GM12878 (cell line): ENCODE data around the gene ARHGEF7. TPM values are rescaled to one million over a fixed set of nuclear protein-coding genes. Genes with fewer than 3 reads are reported as not detected.

Source experiments
- ATAC-seq: fragments of 200-7000 bp; cut with Tn5 transposase; 3 replicates; pipeline ENCODE4 v1.9.1; 2020; ENCODE audit warnings: mild to moderate bottlenecking, moderate library complexity
- BruUV-seq: library from RNA; stranded (reverse); fragments of 400-500 nt; replicated peaks from 2 replicates; lab custom pipeline; 2021; lab: Mats Ljungman, UMichigan
- CTCF ChIA-PET: fragments of 300-600 bp; sonication (Branson Sonifier 250); formaldehyde crosslinking; extraction: SDS; loops from one replicate; lab custom pipeline; 2021; ENCODE audit warnings: inconsistent platforms; lab: Yijun Ruan, JAX
- POLR2A ChIA-PET: fragments of 350-600 bp; formaldehyde crosslinking; extraction: SDS; loops from one replicate; lab custom pipeline; 2021; ENCODE audit warnings: inconsistent platforms; lab: Charles Lee
- RAD21 ChIA-PET: fragments of 300-600 bp; sonication (Branson Sonifier 250); formaldehyde crosslinking; loops from one replicate; lab custom pipeline; 2023; ENCODE audit warnings: antibody characterized with exemption; ENCODE audit not compliant: unreplicated experiment; lab: Charles Lee
- SMC1A ChIA-PET: fragments of 300-600 bp; sonication (Branson Sonifier 250); formaldehyde crosslinking; loops from one replicate; lab custom pipeline; 2023; ENCODE audit not compliant: unreplicated experiment, uncharacterized antibody; lab: Charles Lee
- DNase-seq: peaks from one replicate; pipeline ENCODE4 v3.0.0-alpha.2; 2011; ENCODE audit warnings: low read depth, low spot score
- FAIRE-seq: peaks from 3 replicates; lab custom pipeline; 2011; peaks lifted over from hg19 to GRCh38; lab: Jason Lieb, UNC
- H2AFZ ChIP-seq: 2 replicates; pipeline ENCODE4 v1.6.0; 2011; ENCODE audit warnings: low read depth, low read length, control low read depth; ENCODE audit not compliant: control insufficient read depth
- H3K27ac ChIP-seq: 2 replicates; pipeline ENCODE4 v1.5.1; 2011; ENCODE audit warnings: control low read depth; ENCODE audit not compliant: control insufficient read depth, insufficient read depth
- H3K27me3 ChIP-seq, 2 experiments: replicated peaks in 1 of 2; 2 replicates each; pipeline versions ENCODE4 v1.6.0 to v1.6.1; 2011; ENCODE audit warnings: low read length in 1 of 2; ENCODE audit not compliant: control insufficient read depth in 2 of 2, insufficient read depth in 2 of 2
- H3K36me3 ChIP-seq, 2 experiments: 2 replicates each; pipeline ENCODE4 v1.5.1; 2011; ENCODE audit warnings: low read length in 1 of 2; ENCODE audit not compliant: control insufficient read depth in 2 of 2, insufficient read depth in 2 of 2
- H3K4me1 ChIP-seq: 2 replicates; pipeline ENCODE4 v1.6.1; 2011; ENCODE audit warnings: mild to moderate bottlenecking, low read length, moderate library complexity, mixed read lengths; ENCODE audit not compliant: control insufficient read depth, insufficient read depth
- H3K4me2 ChIP-seq: 2 replicates; pipeline ENCODE4 v1.6.0; 2011; ENCODE audit warnings: control low read depth; ENCODE audit not compliant: control insufficient read depth, insufficient read depth
- H3K4me3 ChIP-seq: fragments of 200-600 bp; sonication (generic); 2 replicates; pipeline ENCODE4 v1.5.1; 2016
- H3K79me2 ChIP-seq: 2 replicates; pipeline ENCODE4 v1.6.0; 2011; ENCODE audit warnings: low read length; ENCODE audit not compliant: control insufficient read depth, insufficient read depth
- H3K9ac ChIP-seq: 2 replicates; pipeline ENCODE4 v1.8.0; 2011; ENCODE audit warnings: low read length, control low read depth, mixed read lengths; ENCODE audit not compliant: control insufficient read depth, insufficient read depth
- H3K9me3 ChIP-seq: replicated peaks from 3 replicates; pipeline ENCODE4 v1.5.1; 2011; ENCODE audit warnings: mild to moderate bottlenecking, low read length; ENCODE audit not compliant: control insufficient read depth, insufficient read depth
- H4K20me1 ChIP-seq: 2 replicates; pipeline ENCODE4 v1.6.0; 2011; ENCODE audit not compliant: control insufficient read depth, insufficient read depth
- BRCA1 ChIP-seq: IDR thresholded peaks from 2 replicates; pipeline ENCODE4 v1.6.1; 2011; ENCODE audit warnings: low read depth, low read length, improper control_type of control experiment
- GABPA ChIP-seq: IDR thresholded peaks from 2 replicates; pipeline ENCODE4 v1.6.1; 2014; ENCODE audit warnings: antibody characterized with exemption, low read depth, mild to moderate bottlenecking, inconsistent platforms
- KAT2A ChIP-seq: conservative IDR thresholded peaks from 2 replicates; pipeline ENCODE4 v1.6.1; 2011; ENCODE audit warnings: low read depth, low read length; ENCODE audit not compliant: control insufficient read depth
- NFXL1 ChIP-seq: fragments of 450-650 bp; IDR thresholded peaks from 2 replicates; pipeline ENCODE4 v1.6.1; 2017; ENCODE audit warnings: antibody characterized with exemption, mild to moderate bottlenecking, borderline replicate concordance
- SMAD5 ChIP-seq: IDR thresholded peaks from 2 replicates; pipeline ENCODE4 v1.6.1; 2016; ENCODE audit warnings: antibody characterized with exemption, low read depth
- SREBF1 ChIP-seq: IDR thresholded peaks from 2 replicates; pipeline ENCODE4 v1.6.1; 2012; ENCODE audit warnings: mild to moderate bottlenecking, low read length
- WGBS: methylation state at CpG from one replicate; pipeline ENCODE4 v1.1.6; 2016; ENCODE audit warnings: low lambda C conversion rate; ENCODE audit not compliant: insufficient replicate concordance, insufficient coverage; ENCODE audit errors: missing lambda C conversion rate; 5-methylcytosine and 5-hydroxymethylcytosine counted together
- in situ Hi-C: fragments of 300-500 bp; cut with MboI; formaldehyde crosslinking; loops from 9 replicates; pipeline ENCODE4 v1.14.3; 2018; ENCODE audit warnings: mixed read lengths
- intact Hi-C: fragments of 100-400 bp; cut with micrococcal nuclease; formaldehyde crosslinking; loops from one replicate; pipeline ENCODE4 v1.14.2; 2022; ENCODE audit not compliant: unreplicated experiment
- polyA plus RNA-seq, 11 experiments: library from polyadenylated mRNA; depleted of rRNA in 4 of 11; unstranded in 6 of 11; stranded (reverse) in 5 of 11; fragments of >200 nt; fragmentation: Nextera tagmentation in 4 of 11; fragmentation: Illumina TruSeq in 1 of 11; extraction: Ambion mirVana in 4 of 11; extraction: Trizol in 1 of 11; gene quantifications; 1 replicate in 1 of 11; 2 replicates in 10 of 11; pipeline versions ENCODE4 v1.2.1 to v1.2.3, GENCODE V29; 2011 to 2016; ENCODE audit warnings: inconsistent platforms in 2 of 11, missing spikeins in 2 of 11, low read depth in 1 of 11
- total RNA-seq, 4 experiments: library from RNA; depleted of rRNA in 3 of 4; stranded (reverse); fragments of >200 nt in 3 of 4; fragmentation: Illumina TruSeq in 1 of 4; extraction: Trizol in 1 of 4; gene quantifications; 2 replicates each; pipeline versions ENCODE4 v1.2.1 to v1.2.3, GENCODE V29; 2013 to 2021
- TF ChIP-seq, protein P1 (sequence below): fragments of 450-650 bp; conservative IDR thresholded peaks from 2 replicates; pipeline ENCODE4 v1.6.1; 2017; ENCODE audit warnings: mild to moderate bottlenecking, moderate library complexity

The ARHGEF7 gene
- total and polyA plus RNA-seq, 10 of the 15 experiments (the other 5 are each of a cell fraction or from before 2014, with no cell fraction given) = 4.7 to 65.5 (median 36.6) TPM

GRCh38 chr13:111090169-111090568 is 24.9 kb upstream of the ARHGEF7 start:
- no peak overlapping the region for H3K4me3 ChIP-seq
- no peak overlapping the region for H3K27ac ChIP-seq
- no peak for FAIRE-seq
- ChIA-PET CTCF (interaction anchor here (0.7 to 1.5 kb wide), 3 partner anchors 11 to 21 kb away, joined by 3 read pairs; no protein-coding TSS in a partner anchor), POLR2A (no interaction called here), RAD21 (no interaction called here), SMC1A (no interaction called here)
- intact Hi-C loops = no loop called here
- in situ Hi-C loops = loop anchor here (25.0 kb wide), 1 partner anchor 1347 kb away; no protein-coding TSS in a partner anchor
- no peak overlapping the region for H3K9ac ChIP-seq
- no TSS peak for BruUV-seq
- no peaks in the 10 kb centered on the region; a peak in 3 of 4 replicates for H3K27me3 ChIP-seq
- H3K9me3 ChIP-seq = no peaks in the 10 kb centered on the region
- WGBS = 35% methylated on average over 7 of the region's 7 CpGs
- no peaks in the 10 kb centered on the region for H3K4me1 ChIP-seq
- H3K36me3 ChIP-seq = no peaks in the 10 kb centered on the region
- no peaks in the 10 kb centered on the region for H4K20me1 ChIP-seq
- TF ChIP-seq GABPA (no peak), BRCA1 (no peak), SMAD5 (no peak), SREBF1 (no peak), NFXL1 (no peak), KAT2A (no peak)
- TF ChIP-seq, protein P1, sequence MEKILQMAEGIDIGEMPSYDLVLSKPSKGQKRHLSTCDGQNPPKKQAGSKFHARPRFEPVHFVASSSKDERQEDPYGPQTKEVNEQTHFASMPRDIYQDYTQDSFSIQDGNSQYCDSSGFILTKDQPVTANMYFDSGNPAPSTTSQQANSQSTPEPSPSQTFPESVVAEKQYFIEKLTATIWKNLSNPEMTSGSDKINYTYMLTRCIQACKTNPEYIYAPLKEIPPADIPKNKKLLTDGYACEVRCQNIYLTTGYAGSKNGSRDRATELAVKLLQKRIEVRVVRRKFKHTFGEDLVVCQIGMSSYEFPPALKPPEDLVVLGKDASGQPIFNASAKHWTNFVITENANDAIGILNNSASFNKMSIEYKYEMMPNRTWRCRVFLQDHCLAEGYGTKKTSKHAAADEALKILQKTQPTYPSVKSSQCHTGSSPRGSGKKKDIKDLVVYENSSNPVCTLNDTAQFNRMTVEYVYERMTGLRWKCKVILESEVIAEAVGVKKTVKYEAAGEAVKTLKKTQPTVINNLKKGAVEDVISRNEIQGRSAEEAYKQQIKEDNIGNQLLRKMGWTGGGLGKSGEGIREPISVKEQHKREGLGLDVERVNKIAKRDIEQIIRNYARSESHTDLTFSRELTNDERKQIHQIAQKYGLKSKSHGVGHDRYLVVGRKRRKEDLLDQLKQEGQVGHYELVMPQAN = no peak
- TF ChIP-seq, all 136 proteins: peak for 0
- ATAC-seq = no peak
- H3K4me2 ChIP-seq = no peak overlapping the region
- DNase-seq = no peak
- H3K79me2 ChIP-seq = no peaks in the 10 kb centered on the region
- H2AFZ ChIP-seq = no peak overlapping the region
